ENCODE results near the gene HEPACAM2.

DNA sequence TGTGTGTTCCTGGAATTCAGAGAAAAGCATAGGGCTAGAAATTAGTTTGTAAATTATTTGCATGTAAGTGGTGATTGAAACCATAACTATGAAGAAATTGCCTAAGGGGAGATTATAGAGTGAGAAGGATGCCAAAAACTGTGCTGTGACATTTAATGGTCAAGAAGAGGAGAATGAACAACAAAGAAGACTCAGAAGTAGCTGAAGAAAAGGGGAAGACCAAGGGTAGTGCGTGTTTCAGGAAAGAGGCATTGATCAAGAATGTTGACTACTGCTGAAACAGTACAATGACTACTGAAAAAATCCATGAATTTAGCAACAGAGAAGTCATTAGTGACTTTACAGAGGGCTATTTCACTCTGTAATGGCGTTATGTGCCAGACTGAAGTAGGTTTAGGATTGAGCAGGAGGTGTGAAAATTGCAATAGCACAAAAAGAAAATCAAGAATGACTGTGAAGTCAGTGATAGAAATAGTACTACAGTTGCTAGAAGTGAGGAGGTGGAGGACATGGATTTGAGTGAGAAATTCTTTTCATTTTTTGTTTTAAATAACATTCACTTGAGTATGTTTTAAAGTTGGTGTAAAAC is 49.2 kb downstream of the HEPACAM2 start:
- TF ChIP-seq, protein P1, sequence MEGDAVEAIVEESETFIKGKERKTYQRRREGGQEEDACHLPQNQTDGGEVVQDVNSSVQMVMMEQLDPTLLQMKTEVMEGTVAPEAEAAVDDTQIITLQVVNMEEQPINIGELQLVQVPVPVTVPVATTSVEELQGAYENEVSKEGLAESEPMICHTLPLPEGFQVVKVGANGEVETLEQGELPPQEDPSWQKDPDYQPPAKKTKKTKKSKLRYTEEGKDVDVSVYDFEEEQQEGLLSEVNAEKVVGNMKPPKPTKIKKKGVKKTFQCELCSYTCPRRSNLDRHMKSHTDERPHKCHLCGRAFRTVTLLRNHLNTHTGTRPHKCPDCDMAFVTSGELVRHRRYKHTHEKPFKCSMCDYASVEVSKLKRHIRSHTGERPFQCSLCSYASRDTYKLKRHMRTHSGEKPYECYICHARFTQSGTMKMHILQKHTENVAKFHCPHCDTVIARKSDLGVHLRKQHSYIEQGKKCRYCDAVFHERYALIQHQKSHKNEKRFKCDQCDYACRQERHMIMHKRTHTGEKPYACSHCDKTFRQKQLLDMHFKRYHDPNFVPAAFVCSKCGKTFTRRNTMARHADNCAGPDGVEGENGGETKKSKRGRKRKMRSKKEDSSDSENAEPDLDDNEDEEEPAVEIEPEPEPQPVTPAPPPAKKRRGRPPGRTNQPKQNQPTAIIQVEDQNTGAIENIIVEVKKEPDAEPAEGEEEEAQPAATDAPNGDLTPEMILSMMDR (IDR thresholded peaks at IDR 0.05): no peak
- TF ChIP-seq POLR2A (IDR thresholded peaks at IDR 0.05): no peak
- TF ChIP-seq POLR2AphosphoS5 (IDR thresholded peaks at IDR 0.05): no peak

Data from prostate gland (tissue), 2 donors.